Fibroblast of skin of right quadriceps (primary cell): ENCODE measurements around the gene NEUROG3.
"Not testable (repeated sequence)": the region's sequence is repeated elsewhere in the genome, so short reads cannot be mapped to it uniquely, and the experiment has no call there.

Experiments used
- DNase-seq: peaks from one replicate; pipeline ENCODE4 v3.0.0-alpha.2; 2013

NEUROG3 gene

DNA sequence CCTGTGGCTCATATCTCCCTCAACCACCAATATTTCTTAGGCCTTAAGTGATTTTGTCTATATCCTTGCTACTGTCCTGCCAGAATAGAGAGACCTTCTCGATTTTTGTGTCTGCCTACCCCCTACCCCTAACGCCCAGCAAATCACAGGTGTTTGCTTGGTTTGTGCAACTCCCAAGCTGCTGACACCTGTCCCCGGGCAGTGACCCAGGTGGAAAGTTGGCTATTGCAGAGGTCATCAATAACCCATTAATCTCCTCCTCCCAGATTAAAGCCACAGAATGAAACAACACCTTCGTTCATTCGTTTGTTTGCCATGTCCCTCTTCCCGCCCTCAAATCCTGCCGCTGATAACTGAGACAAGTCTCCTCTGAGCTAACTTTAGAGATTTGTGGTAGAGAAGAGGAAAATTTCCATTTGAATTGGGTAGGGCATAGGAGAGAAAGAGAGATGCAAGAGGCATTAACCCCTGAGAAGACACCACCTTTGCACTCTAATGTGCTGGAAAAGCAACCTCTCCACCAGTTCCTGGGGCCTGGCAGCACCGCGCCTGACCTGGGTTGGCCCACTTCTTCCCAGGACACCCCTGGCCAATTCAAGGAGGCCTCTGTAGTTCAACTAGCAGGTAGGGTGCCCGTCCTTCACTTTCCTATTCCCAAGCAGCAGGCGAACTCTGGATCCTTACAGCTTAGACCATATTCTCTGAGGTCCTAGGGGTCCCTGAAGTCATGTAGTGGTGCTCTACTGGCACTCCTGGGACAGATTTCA is 3.0 kb downstream of the NEUROG3 start:
- DNase-seq: no peak

GRCh38 chr10:69569396-69569934 is 3.8 kb downstream of the NEUROG3 start:
- no peak for DNase-seq

DNA sequence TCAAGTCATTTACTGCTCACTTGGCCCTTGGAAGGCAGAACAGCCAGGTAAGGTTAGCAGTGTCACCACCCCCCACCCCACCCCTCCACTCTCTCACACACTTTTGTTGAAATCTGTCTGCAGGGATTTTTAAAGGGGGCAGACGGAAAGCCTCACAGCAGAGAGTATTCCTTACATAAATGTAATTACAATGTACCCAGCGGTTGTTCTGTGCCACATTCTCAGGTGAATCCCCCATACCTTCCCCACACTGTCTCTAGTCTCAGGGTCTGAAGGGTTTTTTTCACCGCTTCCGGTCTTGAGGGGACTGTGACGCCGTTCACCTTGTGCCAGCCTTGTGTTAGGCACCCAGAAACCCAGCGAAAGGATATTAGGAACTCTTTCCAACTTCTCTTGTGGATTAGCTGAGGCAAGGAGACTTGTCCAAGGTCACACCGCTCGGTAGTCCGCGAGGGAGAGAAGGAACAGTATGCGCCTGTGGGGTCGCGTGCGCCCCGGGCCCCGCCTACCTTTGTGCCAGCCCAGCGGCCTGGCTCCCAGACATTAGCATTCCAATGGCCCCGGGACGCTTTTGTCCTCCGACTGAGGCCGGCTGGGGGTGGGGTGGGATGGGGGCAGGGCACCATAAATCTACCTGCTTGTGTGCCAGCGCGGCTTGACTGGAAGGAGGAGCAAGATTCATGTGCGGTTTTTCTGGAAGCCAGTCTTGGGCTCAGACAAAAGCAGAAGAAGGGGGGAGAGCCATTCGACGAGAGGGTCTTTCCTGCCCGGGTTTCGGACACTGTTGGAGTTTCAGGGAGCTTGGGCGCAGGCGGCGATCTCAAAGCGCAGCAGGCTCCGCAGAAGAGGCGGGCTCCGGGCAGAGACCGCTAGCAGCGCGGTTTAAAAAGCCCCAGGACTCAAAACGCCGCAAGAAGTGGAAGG is 4.5 kb downstream of the NEUROG3 start:
- DNase-seq: no peak

GRCh38 chr10:69567920-69568319 is 5.3 kb downstream of the NEUROG3 start:
- peak; percentile 34 for DNase-seq

DNA sequence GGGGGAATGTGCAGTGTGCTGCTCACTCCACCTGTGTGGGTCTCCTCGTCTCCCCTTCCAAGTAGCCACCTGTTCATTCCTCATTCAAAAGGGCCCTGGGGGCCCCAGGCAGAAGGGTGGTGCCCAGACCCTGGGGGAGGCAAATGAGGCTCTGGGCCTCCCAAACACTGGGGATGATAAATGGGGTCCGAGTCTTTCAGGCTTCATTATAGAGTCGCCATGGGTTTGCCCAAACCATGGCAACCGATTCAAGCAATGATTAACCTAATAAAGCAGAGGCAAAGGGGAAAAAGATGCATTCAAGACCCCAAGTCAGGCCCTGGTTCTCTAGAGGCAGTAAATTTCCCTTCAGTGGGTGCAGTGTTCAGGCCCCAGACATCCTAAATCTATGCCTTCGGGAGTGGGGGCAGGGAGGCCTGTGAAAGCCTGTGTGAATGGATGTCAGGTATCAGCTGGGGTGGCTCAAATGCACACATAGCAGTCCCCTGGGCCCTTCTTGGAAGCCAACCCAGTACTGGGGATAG is 10.4 kb downstream of the NEUROG3 start:
- no peak for DNase-seq

GRCh38 chr10:69559525-69559924 is 13.7 kb downstream of the NEUROG3 start:
- no peak for DNase-seq

DNA sequence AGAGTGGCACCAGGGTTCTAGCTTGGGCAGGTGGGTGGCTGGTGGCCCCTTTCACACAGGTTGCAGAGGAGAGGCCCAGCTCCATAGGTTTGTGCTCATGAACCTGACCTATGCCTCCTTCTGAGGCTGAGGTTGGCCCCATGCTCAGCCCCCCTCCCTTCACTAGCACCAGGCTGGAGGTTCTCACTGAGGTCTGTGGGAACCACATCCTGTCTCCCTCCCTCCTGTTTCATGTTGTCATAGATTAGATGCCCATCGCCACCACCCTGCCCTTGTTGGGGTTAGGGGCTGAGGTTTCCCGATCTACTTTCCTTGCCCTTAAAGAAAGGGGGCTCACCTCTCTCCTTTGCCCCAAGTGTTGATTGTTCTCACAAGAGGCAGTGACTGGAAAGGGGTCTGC is 14.7 kb downstream of the NEUROG3 start:
- no peak for DNase-seq

- DNase-seq: no peak
These were observed 18.6 kb downstream of the NEUROG3 start for GRCh38 chr10:69554611-69555010.

- no peak for DNase-seq
These were observed 19.9 kb downstream of the NEUROG3 start for GRCh38 chr10:69553328-69553727.

DNA sequence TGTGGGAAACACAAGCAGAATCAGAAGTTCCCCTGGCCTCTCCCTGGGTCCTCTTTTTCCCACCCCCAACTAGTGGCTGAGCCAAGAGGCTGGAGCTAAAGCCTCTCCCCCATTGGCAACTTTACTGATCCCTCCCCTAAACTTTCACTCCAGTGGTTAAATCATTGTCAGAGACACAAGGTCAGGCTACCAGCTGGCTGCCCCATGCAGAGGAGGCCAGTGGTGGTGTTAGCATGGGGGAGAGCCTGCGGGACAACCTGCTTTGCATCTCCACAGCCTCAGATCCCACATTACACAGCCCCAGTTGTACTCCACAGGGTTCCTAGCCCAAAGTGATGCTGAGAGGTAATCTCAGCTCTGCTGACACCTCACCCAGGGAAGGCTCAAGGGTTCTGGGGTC is 21.0 kb downstream of the NEUROG3 start:
- no peak for DNase-seq

DNA sequence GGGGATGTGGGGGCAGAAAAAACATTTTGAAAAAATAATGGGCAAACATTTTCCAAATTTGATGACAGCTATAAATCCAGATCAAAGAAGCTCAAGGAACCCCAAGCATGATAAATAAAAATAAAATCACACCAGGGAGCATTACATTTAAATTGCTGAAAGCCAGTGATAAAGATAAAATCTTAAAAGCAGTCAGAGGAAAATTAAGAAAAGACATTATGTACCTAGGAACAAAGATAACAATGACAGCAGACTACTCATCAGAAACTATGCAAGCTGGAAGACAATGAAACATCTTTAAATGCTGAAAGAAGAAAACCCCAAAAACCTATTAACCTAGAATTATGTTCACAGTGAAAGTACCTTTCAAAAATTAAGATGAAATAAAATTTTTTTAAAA is 23.3 kb downstream of the NEUROG3 start:
- no peak for DNase-seq

- DNase-seq: no peak
These were observed 31.8 kb downstream of the NEUROG3 start for GRCh38 chr10:69541463-69541862.

DNA sequence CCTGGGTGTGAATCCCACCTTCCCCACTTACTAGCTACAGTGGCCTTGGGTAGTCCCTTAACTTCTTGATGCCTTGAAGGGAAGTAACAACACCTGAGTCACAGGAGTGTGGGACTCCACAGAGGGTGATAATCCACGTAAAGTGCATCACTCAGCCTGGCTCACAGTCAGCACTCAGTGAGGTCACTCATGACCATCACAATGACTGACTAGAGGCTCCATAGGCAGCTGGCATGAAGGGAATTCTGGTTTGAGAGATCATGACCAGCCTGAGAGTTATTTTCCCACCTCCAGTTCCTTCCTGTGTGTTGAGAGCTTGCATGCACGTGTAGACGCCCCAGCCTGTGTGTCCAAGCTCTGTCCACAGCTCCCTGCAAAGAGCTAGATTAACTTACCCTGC is 34.8 kb downstream of the NEUROG3 start:
- no peak for DNase-seq

GRCh38 chr10:69537449-69537848 is 35.8 kb downstream of the NEUROG3 start:
- DNase-seq: no peak

GRCh38 chr10:69536521-69536920 is 36.7 kb downstream of the NEUROG3 start:
- not testable (repeated sequence) for DNase-seq

DNA sequence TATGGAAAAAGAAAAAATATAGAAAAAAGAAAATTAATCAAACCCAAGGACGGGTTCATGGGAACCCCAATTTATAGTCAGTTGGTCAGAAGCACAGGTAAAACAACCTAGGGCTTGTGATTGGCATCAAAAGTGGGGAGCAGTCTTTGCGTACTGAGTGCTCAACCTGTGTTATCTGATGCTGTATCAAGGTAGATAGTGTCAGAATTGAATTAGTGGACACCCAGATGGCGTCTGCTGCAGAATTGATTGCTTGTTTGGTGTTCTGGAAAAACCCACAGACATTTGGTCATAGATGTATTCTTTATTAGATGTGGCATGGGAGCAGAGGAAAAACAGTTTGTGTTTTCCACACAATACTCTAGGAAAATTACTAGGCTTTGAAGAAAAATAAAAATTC is 39.6 kb downstream of the NEUROG3 start:
- DNase-seq: no peak

GRCh38 chr10:69527961-69528360 is 45.3 kb downstream of the NEUROG3 start:
- DNase-seq: no peak
